COR-L47 (cell line): ENCODE data around the gene HBZ.
"Not testable (repeated sequence)": the region's sequence is repeated elsewhere in the genome, so short reads cannot be mapped to it uniquely, and the experiment has no call there.

Experiments used
- DNase-seq: peaks from one replicate; lab custom pipeline; 2025; lab: John Stamatoyannopoulos, UW

The HBZ gene

GRCh38 chr16:133716-134115, 18.7 kb upstream of the HBZ start:
- no peak for DNase-seq

GRCh38 chr16:138049-138417, 14.4 kb upstream of the HBZ start:
- no peak for DNase-seq

GRCh38 chr16:140175-140857, 12.1 kb upstream of the HBZ start:
- DNase-seq = no peak

GRCh38 chr16:142405-142967, 10.0 kb upstream of the HBZ start:
- no peak for DNase-seq

GRCh38 chr16:143047-143446, 9.4 kb upstream of the HBZ start:
- DNase-seq = no peak

GRCh38 chr16:143456-143855, 9.0 kb upstream of the HBZ start:
- DNase-seq = no peak

- DNase-seq = no peak
Measured at GRCh38 chr16:144797-145252, 7.6 kb upstream of the HBZ start.

- DNase-seq = no peak
Measured at GRCh38 chr16:146646-147045, 5.8 kb upstream of the HBZ start.

- no peak for DNase-seq
Measured at GRCh38 chr16:149024-149660, 3.3 kb upstream of the HBZ start.

GRCh38 chr16:153129-153521, 681 bp downstream of the HBZ start:
- not testable (repeated sequence) for DNase-seq

- DNase-seq = not testable (repeated sequence)
Measured at GRCh38 chr16:153550-154216, 1.2 kb downstream of the HBZ start.

- DNase-seq = no peak
Measured at GRCh38 chr16:154217-155030, 2.0 kb downstream of the HBZ start.

GRCh38 chr16:155031-155398, 2.6 kb downstream of the HBZ start:
- no peak for DNase-seq

GRCh38 chr16:159136-159849, 6.8 kb downstream of the HBZ start:
- no peak for DNase-seq

GRCh38 chr16:160242-160641, 7.8 kb downstream of the HBZ start:
- not testable (repeated sequence) for DNase-seq

GRCh38 chr16:160691-161190, 8.3 kb downstream of the HBZ start:
- no peak for DNase-seq

- DNase-seq = no peak
Measured at GRCh38 chr16:162271-162991, 10.0 kb downstream of the HBZ start.

GRCh38 chr16:163139-163538, 10.7 kb downstream of the HBZ start:
- DNase-seq = not testable (repeated sequence)

- not testable (repeated sequence) for DNase-seq
Measured at GRCh38 chr16:163696-164095, 11.3 kb downstream of the HBZ start.

GRCh38 chr16:164134-164823, 11.8 kb downstream of the HBZ start:
- DNase-seq = not testable (repeated sequence)
